ENCODE data around the gene CCDC167.

CCDC167 gene

DNA sequence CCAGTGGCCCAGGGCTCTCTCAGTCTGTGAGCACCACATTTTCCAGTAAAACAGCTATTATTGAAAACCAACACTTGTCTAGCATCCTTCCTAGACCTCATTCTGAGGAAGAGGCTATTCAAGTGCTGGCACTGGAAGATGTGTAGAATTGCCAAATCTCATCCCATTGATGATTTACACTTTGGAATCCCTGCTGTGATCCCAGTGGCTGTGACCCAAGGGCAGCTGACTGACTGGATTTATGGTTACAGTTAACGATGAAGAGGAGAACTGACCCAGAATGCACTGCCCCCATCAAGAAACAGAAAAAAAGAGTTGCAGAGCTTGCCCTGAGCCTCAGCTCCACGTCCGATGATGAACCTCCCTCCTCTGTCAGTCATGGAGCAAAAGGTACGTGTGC lies 64.3 kb downstream of the CCDC167 start:
- TF ChIP-seq, protein P1, sequence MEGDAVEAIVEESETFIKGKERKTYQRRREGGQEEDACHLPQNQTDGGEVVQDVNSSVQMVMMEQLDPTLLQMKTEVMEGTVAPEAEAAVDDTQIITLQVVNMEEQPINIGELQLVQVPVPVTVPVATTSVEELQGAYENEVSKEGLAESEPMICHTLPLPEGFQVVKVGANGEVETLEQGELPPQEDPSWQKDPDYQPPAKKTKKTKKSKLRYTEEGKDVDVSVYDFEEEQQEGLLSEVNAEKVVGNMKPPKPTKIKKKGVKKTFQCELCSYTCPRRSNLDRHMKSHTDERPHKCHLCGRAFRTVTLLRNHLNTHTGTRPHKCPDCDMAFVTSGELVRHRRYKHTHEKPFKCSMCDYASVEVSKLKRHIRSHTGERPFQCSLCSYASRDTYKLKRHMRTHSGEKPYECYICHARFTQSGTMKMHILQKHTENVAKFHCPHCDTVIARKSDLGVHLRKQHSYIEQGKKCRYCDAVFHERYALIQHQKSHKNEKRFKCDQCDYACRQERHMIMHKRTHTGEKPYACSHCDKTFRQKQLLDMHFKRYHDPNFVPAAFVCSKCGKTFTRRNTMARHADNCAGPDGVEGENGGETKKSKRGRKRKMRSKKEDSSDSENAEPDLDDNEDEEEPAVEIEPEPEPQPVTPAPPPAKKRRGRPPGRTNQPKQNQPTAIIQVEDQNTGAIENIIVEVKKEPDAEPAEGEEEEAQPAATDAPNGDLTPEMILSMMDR (IDR thresholded peaks at IDR 0.05) = no peak

DNA sequence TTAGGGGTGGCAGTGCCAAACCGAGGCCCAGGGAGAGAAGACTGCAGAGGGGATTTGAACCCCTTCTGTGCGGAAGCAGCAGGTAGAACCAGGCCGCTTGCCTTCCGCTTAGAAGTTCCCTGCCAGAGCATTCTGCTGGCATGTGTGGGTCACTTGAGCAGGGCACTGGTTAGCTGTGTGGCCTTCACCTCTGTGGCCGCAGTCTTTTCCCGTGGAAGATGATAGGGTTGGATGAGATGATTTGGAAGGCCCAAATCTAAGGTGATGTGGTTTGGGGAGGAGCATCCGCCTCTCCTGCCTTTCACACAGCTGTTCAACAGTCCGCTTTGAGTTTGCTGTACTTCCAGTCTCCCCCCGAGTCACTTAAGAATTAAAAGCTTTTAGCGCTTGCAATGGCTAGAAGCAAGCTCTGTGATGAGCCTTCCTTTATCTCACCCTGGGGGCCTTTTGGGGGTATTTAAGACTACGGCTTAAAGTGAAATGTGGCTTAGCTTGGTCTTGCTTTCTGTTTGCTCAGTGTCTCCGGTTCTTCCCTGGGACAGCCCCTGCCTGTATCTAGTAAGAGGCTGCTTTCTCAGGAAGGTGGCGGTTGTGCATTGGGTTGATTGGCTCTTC lies 65.9 kb downstream of the CCDC167 start:
- TF ChIP-seq, protein P1 (IDR thresholded peaks at IDR 0.05) = no peak
